ENCODE results near the gene REEP6. TPM values are rescaled to one million over a fixed set of nuclear protein-coding genes. Genes with fewer than 3 reads are reported as not detected.

REEP6 gene
- total and polyA plus RNA-seq, 2 of the 8 experiments (the other 6 are each of a cell fraction or from before 2014, with no cell fraction given): 12.6 to 20.7 TPM

- no peak for TF ChIP-seq CHD7 (IDR thresholded peaks at IDR 0.05; ENCODE audit: insufficient replicate concordance, low read length)
- TF ChIP-seq SUZ12 (IDR thresholded peaks at IDR 0.05; ENCODE audit: low read length): peak; percentile 48; the same call in 1 of the 2 replicates
- peak; percentile 59 for TF ChIP-seq KDM4A (IDR thresholded peaks at IDR 0.05; ENCODE audit: low read depth, low read length, severe bottlenecking)
- peak; percentile 22; the same call in 1 of the 2 replicates for TF ChIP-seq E2F6 (IDR thresholded peaks at IDR 0.05)
- 0 out of 2 replicates have a peak, but pooled peaks have one; percentile 9 for TF ChIP-seq GABPA (IDR thresholded peaks at IDR 0.05; ENCODE audit: borderline replicate concordance, insufficient read depth, low read length)
- TF ChIP-seq SP2 (IDR thresholded peaks at IDR 0.05; ENCODE audit: low read length): no peak
- TF ChIP-seq TBP (IDR thresholded peaks at IDR 0.05; ENCODE audit: low read depth, low read length): peak; percentile 64
- peak; percentile 84 for TF ChIP-seq TAF1 (IDR thresholded peaks at IDR 0.05; ENCODE audit: low read depth, low read length)
These were observed 32.7 kb downstream of the REEP6 start, which contains the start of gene PLK5 (continued) for GRCh38 chr19:1523412-1524286.

Measured in H1 (cell line).